Measurements from ENCODE around the gene KHK. TPM values are rescaled to one million over a fixed set of nuclear protein-coding genes. Genes with fewer than 3 reads are reported as not detected.

Gene KHK
- total and polyA plus RNA-seq, 9 of the 15 experiments (the other 6 are each of a cell fraction or from before 2014, with no cell fraction given), result 1.5 to 10.7 (median 5.2) TPM

GRCh38 chr2:27050996-27051901 is 35.3 kb upstream of the KHK start, which contains the start of gene AGBL5 (continued):
- TF ChIP-seq HMGXB4 (CRISPR knock-in tag; IDR thresholded peaks at IDR 0.05) (peak; percentile 100), HCFC1 (IDR thresholded peaks at IDR 0.05; ENCODE audit: low read depth, low read length) (peak; percentile 59), RBFOX2 (IDR thresholded peaks at IDR 0.05; ENCODE audit: low read depth, low read length) (peak; percentile 90), TAF1 (IDR thresholded peaks at IDR 0.05; ENCODE audit: control insufficient read depth, extremely low read depth, insufficient read depth, low read length, severe bottlenecking) (peak; percentile 60), FOXA1 (IDR thresholded peaks at IDR 0.05; ENCODE audit: borderline replicate concordance) (no peak), ZC3H11A (IDR thresholded peaks at IDR 0.05; ENCODE audit: low read depth, low read length) (no peak), ZNF263 (CRISPR knock-in tag; IDR thresholded peaks at IDR 0.05; ENCODE audit: borderline replicate concordance) (peak; percentile 53; the same call in 1 of the 2 replicates), CBFA2T2 (conservative IDR thresholded peaks at IDR 0.05) (no peak), DIDO1 (tag; IDR thresholded peaks at IDR 0.05; ENCODE audit: low read depth) (peak; percentile 38; the same call in 1 of the 2 replicates), MTA3 (IDR thresholded peaks at IDR 0.05; ENCODE audit: borderline replicate concordance) (peak; percentile 83; the same call in 1 of the 2 replicates), REST (IDR thresholded peaks at IDR 0.05; ENCODE audit: borderline replicate concordance) (peak; percentile 28; the same call in 1 of the 2 replicates), REST (CRISPR knock-in tag; IDR thresholded peaks at IDR 0.05; ENCODE audit: low read depth) (peak; percentile 70; the same call in 1 of the 2 replicates), ZNF224 (CRISPR knock-in tag; IDR thresholded peaks at IDR 0.05) (no peak), NFATC3 (IDR thresholded peaks at IDR 0.05) (0 out of 2 replicates have a peak, but pooled peaks have one; percentile 49), CREM (IDR thresholded peaks at IDR 0.05; ENCODE audit: low read depth) (peak; percentile 67), POLR2A (conservative IDR thresholded peaks at IDR 0.05) (peak; percentile 80), KAT7 (CRISPR knock-in tag; IDR thresholded peaks at IDR 0.05; ENCODE audit: borderline replicate concordance) (peak; percentile 91; the same call in 1 of the 2 replicates), PURB (CRISPR knock-in tag; IDR thresholded peaks at IDR 0.05; ENCODE audit: low read depth) (no peak), ZNF134 (CRISPR knock-in tag; conservative IDR thresholded peaks at IDR 0.05) (0 out of 2 replicates have a peak, but pooled peaks have one; percentile 20), FOS (IDR thresholded peaks at IDR 0.05; ENCODE audit: extremely low read depth, insufficient read length) (peak; percentile 86)
